Panc1 (cell line): ENCODE data around the gene UTP14A. TPM values are rescaled to one million over a fixed set of nuclear protein-coding genes. Genes with fewer than 3 reads are reported as not detected.

Experiments used
- ATAC-seq: fragments of 200-7000 bp; cut with Tn5 transposase; 2 replicates; pipeline ENCODE4 v1.9.1; 2020; ENCODE audit warnings: mild to moderate bottlenecking, moderate library complexity
- BruUV-seq: library from RNA; stranded (reverse); fragments of 400-500 nt; replicated peaks from 2 replicates; lab custom pipeline; 2021; lab: Mats Ljungman, UMichigan
- CTCF ChIA-PET: fragments of 300-600 bp; sonication (Branson Sonifier 250); formaldehyde crosslinking; loops from one replicate; lab custom pipeline; 2022; ENCODE audit warnings: antibody characterized with exemption; lab: Charles Lee
- POLR2A ChIA-PET: fragments of 300-600 bp; sonication (Branson Sonifier 250); formaldehyde crosslinking; loops from one replicate; lab custom pipeline; 2022; ENCODE audit warnings: antibody characterized with exemption; lab: Charles Lee
- DNase-seq: peaks from one replicate; pipeline ENCODE4 v3.0.0-alpha.2; 2010; ENCODE audit warnings: low read depth, low spot score
- H3K27ac ChIP-seq: 2 replicates; pipeline ENCODE4 v1.5.1; 2011; ENCODE audit warnings: mild to moderate bottlenecking, low read length, inconsistent platforms
- H3K27me3 ChIP-seq: fragments of 200-500 bp; sonication (Bioruptor generic); 2 replicates; pipeline ENCODE4 v1.6.0; 2014; ENCODE audit warnings: low read length, inconsistent platforms; ENCODE audit not compliant: control insufficient read depth, insufficient read depth
- H3K36me3 ChIP-seq: fragments of 200-500 bp; sonication (Bioruptor generic); 2 replicates; pipeline ENCODE4 v1.5.1; 2014; ENCODE audit warnings: inconsistent platforms, mild to moderate bottlenecking, low read length, moderate library complexity; ENCODE audit not compliant: control insufficient read depth, insufficient read depth
- H3K4me1 ChIP-seq: 2 replicates; pipeline ENCODE4 v1.5.1; 2011; ENCODE audit warnings: inconsistent platforms, mild to moderate bottlenecking, low read length, moderate library complexity; ENCODE audit not compliant: control insufficient read depth, insufficient read depth
- H3K4me3 ChIP-seq, 2 experiments: 2 replicates each; pipeline ENCODE4 v1.5.1; 2011 to 2012; ENCODE audit warnings: low read depth in 2 of 2, low read length in 2 of 2, mild to moderate bottlenecking in 2 of 2, inconsistent platforms in 1 of 2, moderate library complexity in 1 of 2
- H3K9me3 ChIP-seq: fragments of 200-500 bp; sonication (Bioruptor generic); 2 replicates; pipeline ENCODE4 v1.5.1; 2014; ENCODE audit warnings: low read depth, mild to moderate bottlenecking, inconsistent platforms, low read length, moderate library complexity; ENCODE audit not compliant: control insufficient read depth, insufficient read depth
- POLR2AphosphoS5 ChIP-seq: IDR thresholded peaks from 2 replicates; pipeline ENCODE4 v1.6.1; 2012; ENCODE audit warnings: mild to moderate bottlenecking, low read depth, low read length, moderate library complexity
- REST ChIP-seq, 2 experiments: IDR thresholded peaks; 2 replicates each; pipeline ENCODE4 v1.6.1; 2011 to 2012; ENCODE audit warnings: low read depth in 2 of 2, control low read depth in 1 of 2, low read length in 1 of 2, mild to moderate bottlenecking in 1 of 2, moderate library complexity in 1 of 2; ENCODE audit not compliant: insufficient read depth in 1 of 2
- SIN3A ChIP-seq: IDR thresholded peaks from 2 replicates; pipeline ENCODE4 v1.6.1; 2012; ENCODE audit warnings: low read depth, mild to moderate bottlenecking, low read length, moderate library complexity, borderline replicate concordance; ENCODE audit not compliant: insufficient read depth
- TCF7L2 ChIP-seq: IDR thresholded peaks from 2 replicates; pipeline ENCODE4 v1.6.1; 2011; ENCODE audit warnings: mild to moderate bottlenecking, low read depth, low read length, inconsistent platforms
- in situ Hi-C: cut with HindIII; loops from 2 replicates; pipeline ENCODE4 v1.10.0; 2016; ENCODE audit warnings: low sequenced_read_pairs, low pct_unique_long_range_greater_than_20kb
- intact Hi-C: fragments of 100-400 bp; cut with micrococcal nuclease; formaldehyde crosslinking; loops from one replicate; pipeline ENCODE4 v1.10.0; 2022; ENCODE audit not compliant: unreplicated experiment
- total RNA-seq: library from RNA; stranded (reverse); gene quantifications from one replicate; pipeline ENCODE4 v1.2.1, GENCODE V29; 2021; ENCODE audit not compliant: unreplicated experiment
- TF ChIP-seq, protein P1 (sequence below): fragments of 450-650 bp; IDR thresholded peaks from 2 replicates; pipeline ENCODE4 v1.5.1; 2017; ENCODE audit warnings: mild to moderate bottlenecking

The UTP14A gene
- total RNA-seq, 1 experiment from 2014 or later = 64.2 TPM

DNA sequence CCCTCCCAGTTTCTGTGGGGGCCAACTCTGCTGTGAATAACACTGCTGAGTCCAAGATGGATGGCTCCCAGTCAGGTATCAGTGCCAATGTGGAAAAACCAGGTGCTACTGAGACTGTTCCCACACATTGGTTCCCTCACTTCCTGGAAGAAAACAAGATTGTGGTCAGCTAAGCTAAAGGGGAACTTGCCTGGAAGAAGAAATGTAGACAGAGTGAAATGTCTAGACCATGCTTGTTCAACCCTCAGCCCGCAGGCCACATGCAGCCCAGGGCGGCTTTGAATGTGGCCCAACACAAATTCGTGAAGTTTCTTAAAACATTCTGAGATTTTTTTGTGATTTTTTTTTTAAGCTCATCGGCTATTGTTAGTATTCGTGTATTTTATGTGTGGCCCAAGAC, 28.6 kb upstream of the UTP14A start:
- Histone ChIP-seq H3K9me3 (no peaks in the 10 kb centered on the region), H3K27ac (no peak overlapping the region), H3K4me1 (no peaks in the 10 kb centered on the region; the same call in 1 of the 2 replicates), H3K4me3 (no peak overlapping the region), H3K36me3 (no peaks in the 10 kb centered on the region), H3K27me3 (no peaks in the 10 kb centered on the region; the same call in 1 of the 2 replicates)
- intact Hi-C loops = no loop called here
- ATAC-seq (no peak), DNase-seq (no peak)
- no TSS peak for BruUV-seq
- ChIA-PET CTCF (no interaction called here), POLR2A (no interaction called here)
- in situ Hi-C loops = no loop called here
- TF ChIP-seq POLR2AphosphoS5 = no peak
- TF ChIP-seq, protein P1, sequence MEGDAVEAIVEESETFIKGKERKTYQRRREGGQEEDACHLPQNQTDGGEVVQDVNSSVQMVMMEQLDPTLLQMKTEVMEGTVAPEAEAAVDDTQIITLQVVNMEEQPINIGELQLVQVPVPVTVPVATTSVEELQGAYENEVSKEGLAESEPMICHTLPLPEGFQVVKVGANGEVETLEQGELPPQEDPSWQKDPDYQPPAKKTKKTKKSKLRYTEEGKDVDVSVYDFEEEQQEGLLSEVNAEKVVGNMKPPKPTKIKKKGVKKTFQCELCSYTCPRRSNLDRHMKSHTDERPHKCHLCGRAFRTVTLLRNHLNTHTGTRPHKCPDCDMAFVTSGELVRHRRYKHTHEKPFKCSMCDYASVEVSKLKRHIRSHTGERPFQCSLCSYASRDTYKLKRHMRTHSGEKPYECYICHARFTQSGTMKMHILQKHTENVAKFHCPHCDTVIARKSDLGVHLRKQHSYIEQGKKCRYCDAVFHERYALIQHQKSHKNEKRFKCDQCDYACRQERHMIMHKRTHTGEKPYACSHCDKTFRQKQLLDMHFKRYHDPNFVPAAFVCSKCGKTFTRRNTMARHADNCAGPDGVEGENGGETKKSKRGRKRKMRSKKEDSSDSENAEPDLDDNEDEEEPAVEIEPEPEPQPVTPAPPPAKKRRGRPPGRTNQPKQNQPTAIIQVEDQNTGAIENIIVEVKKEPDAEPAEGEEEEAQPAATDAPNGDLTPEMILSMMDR = no peak
- TF ChIP-seq SIN3A = no peak
- TF ChIP-seq TCF7L2 = no peak
- TF ChIP-seq REST (IDR thresholded peaks at IDR 0.05; ENCODE audit: insufficient read depth in 1 of 2, low read depth in 2 of 2, low read length in 1 of 2) = no peak

DNA sequence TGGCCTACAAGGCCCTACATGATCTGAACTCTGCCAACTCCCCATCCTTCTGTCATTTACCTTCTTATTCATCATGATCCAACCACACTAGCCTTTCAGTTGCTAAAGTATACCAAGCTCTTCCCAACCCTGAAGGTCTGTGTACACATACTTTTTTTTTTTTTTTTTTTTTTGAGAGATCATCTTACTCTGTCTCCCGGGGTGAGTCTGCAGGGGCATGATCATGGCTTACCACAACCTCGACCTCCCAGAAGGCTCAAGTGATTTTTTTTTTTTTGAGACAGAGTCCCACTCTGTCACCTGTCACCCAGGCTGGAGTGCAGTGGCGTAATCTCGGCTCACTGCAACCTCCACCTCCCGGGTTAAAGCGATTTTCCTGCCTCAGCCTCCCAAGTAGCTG, 5.9 kb upstream of the UTP14A start:
- Histone ChIP-seq H3K27me3 (no peaks in the 10 kb centered on the region), H3K36me3 (no peaks in the 10 kb centered on the region), H3K27ac (no peak overlapping the region), H3K9me3 (no peaks in the 10 kb centered on the region), H3K4me3 (no peak overlapping the region), H3K4me1 (0 out of 2 replicates have a peak, but pooled peaks cover 4% of the 10 kb centered on the region)
- no peak for ATAC-seq
- intact Hi-C loops (loop anchor here (10.0 kb wide), 1 partner anchor 295 kb away; no protein-coding TSS in a partner anchor), in situ Hi-C loops (no loop called here)
- no peak for TF ChIP-seq POLR2AphosphoS5
- TF ChIP-seq REST (IDR thresholded peaks at IDR 0.05; ENCODE audit: insufficient read depth in 1 of 2, low read depth in 2 of 2, low read length in 1 of 2) = no peak
- no peak for TF ChIP-seq SIN3A
- TF ChIP-seq, protein P1 = no peak
- TF ChIP-seq TCF7L2 = no peak
- no TSS peak for BruUV-seq
- no peak for DNase-seq
- POLR2A ChIA-PET = no interaction called here
- CTCF ChIA-PET = interaction anchor here (0.6 kb wide), 1 partner anchor 79 kb away, joined by 4 read pairs; no protein-coding TSS in a partner anchor
